Spleen (tissue), 7 donors: Measurements from ENCODE around the gene MRPL44.
A peak's percentile ranks its signal among the peaks of the same experiment; 100 is the strongest.

Source experiments
- CTCF ChIP-seq, 11 experiments: fragments of 200-600 bp in 7 of 11; fragments of 450-650 bp in 4 of 11; sonication (generic) in 4 of 11; IDR thresholded peaks in 8 of 11; conservative IDR thresholded peaks in 3 of 11; 1 replicate in 7 of 11; 2 replicates in 4 of 11; pipeline versions ENCODE4 v1.4.0 to v1.8.0; 2016 to 2021; ENCODE audit warnings: antibody characterized with exemption in 11 of 11, inconsistent platforms in 4 of 11, mild to moderate bottlenecking in 1 of 11
- POLR2A ChIP-seq, 3 donors: fragments of 450-650 bp; IDR thresholded peaks; one replicate each; pipeline ENCODE4 v1.5.1; 2017; ENCODE audit warnings: antibody characterized with exemption in 3 of 3, mild to moderate bottlenecking in 1 of 3
- POLR2AphosphoS5 ChIP-seq, 3 donors: sonication (generic); formaldehyde crosslinking; IDR thresholded peaks; one replicate each; pipeline ENCODE4 v1.5.1; 2017; ENCODE audit warnings: antibody characterized with exemption in 3 of 3
- donor health status: DM: no; HTN: no; CAD: no; lungs with moderate emphysema.
- donor health status: DM: no; HTN: no; CAD: no.
- donor health status: DM: no; HTN: no; CAD: no.

DNA sequence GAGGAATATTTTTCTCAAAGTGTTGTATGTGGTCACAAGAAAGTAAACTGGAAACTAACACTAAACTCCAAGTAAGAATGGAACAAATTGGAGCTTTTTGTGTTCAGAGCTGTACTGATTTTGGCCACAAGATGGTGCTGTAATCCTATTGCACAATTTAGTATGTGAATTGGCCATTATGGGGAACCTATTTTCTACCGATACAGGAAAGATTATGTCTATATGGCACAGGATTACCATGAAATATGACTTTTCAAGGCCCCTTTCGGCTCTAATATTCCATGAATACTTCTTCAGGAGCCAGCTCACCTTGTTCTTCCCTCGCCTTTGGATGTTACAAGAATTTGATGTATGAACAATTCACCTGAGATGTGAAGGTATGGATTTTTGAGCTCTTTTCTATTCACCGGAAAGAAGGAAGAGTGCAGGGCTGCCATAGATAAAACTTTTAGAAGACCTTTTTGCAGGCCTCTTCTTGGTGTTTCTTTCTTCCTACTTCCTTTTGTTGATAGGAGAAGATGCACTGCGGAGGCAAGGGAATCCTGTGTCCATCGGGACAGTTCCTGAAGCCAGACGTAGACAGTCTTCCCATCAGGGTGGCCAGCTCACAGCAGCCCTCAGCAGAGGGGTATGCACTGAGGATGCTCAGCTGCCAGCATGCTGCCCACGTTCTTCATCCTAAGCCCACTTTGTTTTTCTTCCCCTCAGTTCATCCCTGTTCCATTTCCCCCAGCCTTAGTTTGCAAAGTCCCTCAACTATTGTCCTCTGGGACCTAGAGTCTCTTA lies 13.3 kb downstream of the MRPL44 start:
- TF ChIP-seq CTCF (IDR thresholded peaks at IDR 0.05 in 8 of 11, conservative IDR thresholded peaks at IDR 0.05 in 3 of 11) = peak; percentile 72 to 87 (median 83)
- no peak for TF ChIP-seq POLR2A (IDR thresholded peaks at IDR 0.05)
- TF ChIP-seq POLR2AphosphoS5 (IDR thresholded peaks at IDR 0.05) = no peak
